K562 (cell line): ENCODE measurements around the gene DNAH1. TPM values are rescaled to one million over a fixed set of nuclear protein-coding genes. Genes with fewer than 3 reads are reported as not detected.

Experiments used
- ATAC-seq: fragments of 200-7000 bp; cut with Tn5 transposase; 3 replicates; pipeline ENCODE4 v1.9.1; 2020; ENCODE audit warnings: moderate library complexity
- BruUV-seq: library from RNA; stranded (reverse); fragments of 400-500 nt; replicated peaks from 2 replicates; lab custom pipeline; 2021; lab: Mats Ljungman, UMichigan
- CTCF ChIA-PET: fragments of 300-600 bp; formaldehyde crosslinking; extraction: SDS; loops from one replicate; lab custom pipeline; 2021; ENCODE audit warnings: low intra/inter-chr PET ratio; lab: Yijun Ruan, JAX
- POLR2A ChIA-PET: fragments of 300-600, 350-650 bp; sonication (Branson Sonifier 250); formaldehyde crosslinking; extraction: SDS; loops from one replicate; lab custom pipeline; 2021; ENCODE audit warnings: antibody characterized with exemption, inconsistent platforms; lab: Yijun Ruan, JAX
- DNase-seq, 4 experiments: peaks; one replicate each; pipeline versions ENCODE4 v3.0.0 to v3.0.0-alpha.2; 2011 to 2018; ENCODE audit warnings: low spot score in 3 of 4, mixed read lengths in 3 of 4; ENCODE audit errors: extremely low read depth in 1 of 4
- FAIRE-seq: peaks from 2 replicates; lab custom pipeline; 2011; peaks lifted over from hg19 to GRCh38; lab: Jason Lieb, UNC
- H2AFZ ChIP-seq: 2 replicates; pipeline ENCODE4 v1.6.0; 2011; ENCODE audit warnings: low read depth, low read length, control low read depth, inconsistent platforms
- H3K27ac ChIP-seq: fragments of 200-600 bp; 3 replicates; pipeline ENCODE4 v1.8.0; 2011; ENCODE audit warnings: low read depth, mild to moderate bottlenecking, control low read depth, inconsistent platforms, low read length, moderate library complexity, mixed read lengths; ENCODE audit errors: extremely low read depth
- H3K27me3 ChIP-seq, 2 experiments: fragments of 300-600 bp in 1 of 2; 2 replicates in 1 of 2; 3 replicates in 1 of 2; pipeline versions ENCODE4 v1.6.0 to v1.8.0; 2011; ENCODE audit warnings: inconsistent platforms in 2 of 2, low read length in 2 of 2, mild to moderate bottlenecking in 1 of 2, mixed read lengths in 1 of 2, moderate library complexity in 1 of 2; ENCODE audit not compliant: control insufficient read depth in 2 of 2, insufficient read depth in 2 of 2
- H3K36me3 ChIP-seq: fragments of 300-600 bp; 3 replicates; pipeline ENCODE4 v1.8.0; 2011; ENCODE audit warnings: mild to moderate bottlenecking, low read length, inconsistent platforms; ENCODE audit not compliant: control insufficient read depth, insufficient read depth
- H3K4me1 ChIP-seq, 2 experiments: fragments of 200-600 bp in 1 of 2; replicated peaks in 1 of 2; 2 replicates in 1 of 2; 3 replicates in 1 of 2; pipeline versions ENCODE4 v1.5.1 to v1.8.0; 2011; ENCODE audit warnings: inconsistent platforms in 2 of 2, low read length in 2 of 2, mild to moderate bottlenecking in 1 of 2, mixed read lengths in 1 of 2, moderate library complexity in 1 of 2; ENCODE audit not compliant: control insufficient read depth in 2 of 2, insufficient read depth in 2 of 2
- H3K4me2 ChIP-seq: 2 replicates; pipeline ENCODE4 v1.6.1; 2011; ENCODE audit warnings: low read length, control low read depth, inconsistent platforms, mixed read lengths; ENCODE audit not compliant: insufficient read depth
- H3K4me3 ChIP-seq: fragments of 200-600 bp; sonication (generic), shearing (Covaris generic); 2 replicates; pipeline ENCODE4 v1.5.1; 2016; ENCODE audit warnings: control low read depth, inconsistent platforms
- H3K79me2 ChIP-seq: fragments of 200-600 bp; 3 replicates; pipeline ENCODE4 v1.8.0; 2011; ENCODE audit warnings: low read length, inconsistent platforms; ENCODE audit not compliant: control insufficient read depth, insufficient read depth
- H3K9ac ChIP-seq, 2 experiments: 2 replicates each; pipeline versions ENCODE4 v1.6.0 to v1.6.1; 2011; ENCODE audit warnings: low read depth in 2 of 2, low read length in 2 of 2, control low read depth in 1 of 2, inconsistent platforms in 1 of 2, mild to moderate bottlenecking in 1 of 2, mixed read lengths in 1 of 2; ENCODE audit not compliant: insufficient read depth in 1 of 2
- H3K9me1 ChIP-seq: one replicate; pipeline ENCODE4 v1.6.0; 2011; ENCODE audit warnings: inconsistent platforms, mild to moderate bottlenecking, low read length, moderate library complexity; ENCODE audit not compliant: control insufficient read depth, insufficient read depth
- H3K9me3 ChIP-seq: replicated peaks from 2 replicates; pipeline ENCODE4 v1.5.1; 2011; ENCODE audit warnings: low read depth, low read length, inconsistent platforms; ENCODE audit not compliant: control insufficient read depth, insufficient read depth
- H4K20me1 ChIP-seq: replicated peaks from 2 replicates; pipeline ENCODE4 v1.6.1; 2011; ENCODE audit warnings: low read length, inconsistent platforms, mixed read lengths; ENCODE audit not compliant: control insufficient read depth, insufficient read depth
- ASH1L ChIP-seq: fragments of 450-650 bp; IDR thresholded peaks from 2 replicates; pipeline ENCODE4 v1.6.1; 2018; ENCODE audit warnings: borderline replicate concordance, mild to moderate bottlenecking, low read depth; ENCODE audit not compliant: partially characterized antibody
- ATF3 ChIP-seq, 2 experiments: fragments of 450-650 bp in 1 of 2; sonication (generic) in 1 of 2; formaldehyde crosslinking in 1 of 2; IDR thresholded peaks in 1 of 2; conservative IDR thresholded peaks in 1 of 2; 2 replicates each; pipeline versions ENCODE4 v1.6.1 to v1.8.1; 2016 to 2023; ENCODE audit warnings: mild to moderate bottlenecking in 2 of 2, moderate library complexity in 2 of 2, inconsistent platforms in 1 of 2, missing genetic modification reagents in 1 of 2
- BCOR ChIP-seq: fragments of 450-650 bp; IDR thresholded peaks from 2 replicates; pipeline ENCODE4 v1.6.1; 2016
- ELF4 ChIP-seq: fragments of 450-650 bp; formaldehyde crosslinking; IDR thresholded peaks from 2 replicates; pipeline ENCODE4 v1.4.0; 2022; ENCODE audit warnings: missing genetic modification characterization
- ERF ChIP-seq: fragments of 450-650 bp; formaldehyde crosslinking; IDR thresholded peaks from 2 replicates; pipeline ENCODE4 v1.4.0; 2020; ENCODE audit warnings: mild to moderate bottlenecking, mixed read lengths
- GABPB2 ChIP-seq: fragments of 250-450 bp; sonication (Bioruptor Pico); conservative IDR thresholded peaks from 2 replicates; pipeline ENCODE4 v1.5.1; 2021; ENCODE audit warnings: mild to moderate bottlenecking
- RB1 ChIP-seq: fragments of 450-650 bp; IDR thresholded peaks from 2 replicates; pipeline ENCODE4 v1.6.1; 2017; ENCODE audit warnings: low read depth, mild to moderate bottlenecking
- SAFB2 ChIP-seq: fragments of 200-400 bp; formaldehyde crosslinking; IDR thresholded peaks from 2 replicates; pipeline ENCODE4 v1.6.1; 2018; ENCODE audit warnings: borderline replicate concordance, low read length, low read depth, moderate library complexity; ENCODE audit not compliant: severe bottlenecking
- TBL1XR1 ChIP-seq, 2 experiments: IDR thresholded peaks; 2 replicates each; pipeline ENCODE4 v1.6.1; 2012; ENCODE audit warnings: improper control_type of control experiment in 2 of 2, low read length in 2 of 2, mild to moderate bottlenecking in 1 of 2
- ZBTB43 ChIP-seq: sonication (generic); formaldehyde crosslinking; IDR thresholded peaks from 2 replicates; pipeline ENCODE4 v1.8.0; 2023; ENCODE audit warnings: mild to moderate bottlenecking, missing genetic modification reagents
- ZNF143 ChIP-seq: sonication (generic); formaldehyde crosslinking; IDR thresholded peaks from 2 replicates; pipeline ENCODE4 v1.9.0; 2022; ENCODE audit warnings: mild to moderate bottlenecking, missing genetic modification reagents
- ZNF282 ChIP-seq: sonication (generic); formaldehyde crosslinking; IDR thresholded peaks from 2 replicates; pipeline ENCODE4 v1.8.1; 2023; ENCODE audit warnings: missing genetic modification reagents
- ZSCAN29 ChIP-seq: fragments of 450-650 bp; IDR thresholded peaks from 2 replicates; pipeline ENCODE4 v1.6.1; 2017
- whole genome bisulfite sequencing: fragments of 100-300 bp; shearing (Covaris generic); methylation state at CpG from one replicate; pipeline ENCODE4 v1.1.6; 2016; ENCODE audit warnings: low coverage, mixed read lengths; ENCODE audit not compliant: insufficient coverage; ENCODE audit errors: missing lambda C conversion rate; 5-methylcytosine and 5-hydroxymethylcytosine counted together
- in situ Hi-C: fragments of 300-500 bp; cut with MboI; formaldehyde crosslinking; loops from 4 replicates; pipeline ENCODE4 v1.15.0; 2018; ENCODE audit warnings: inconsistent platforms, mixed read lengths
- intact Hi-C: fragments of 100-400 bp; cut with micrococcal nuclease; formaldehyde crosslinking; loops from 2 replicates; pipeline ENCODE4 v1.14.2; 2022
- polyA plus RNA-seq, 8 experiments: library from polyadenylated mRNA; depleted of rRNA in 4 of 8; stranded (reverse) in 5 of 8; unstranded in 3 of 8; fragments of >200 nt; fragmentation: Nextera tagmentation in 2 of 8; fragmentation: Illumina TruSeq in 1 of 8; extraction: Ambion mirVana in 2 of 8; extraction: Trizol in 1 of 8; gene quantifications; 2 replicates each; pipeline versions ENCODE4 v1.2.1 to v1.2.3, GENCODE V29; 2011 to 2014; ENCODE audit warnings: inconsistent platforms in 1 of 8, missing spikeins in 1 of 8
- total RNA-seq, 7 experiments: library from RNA; depleted of rRNA in 6 of 7; stranded (reverse); fragments of >200 nt in 6 of 7; fragmentation: Illumina TruSeq in 2 of 7; extraction: Trizol in 2 of 7; gene quantifications; 2 replicates each; pipeline versions ENCODE4 v1.2.1 to v1.2.3, GENCODE V29; 2011 to 2021; ENCODE audit warnings: low replicate concordance in 1 of 7
- TF ChIP-seq, protein P1 (sequence below): fragments of 250-450 bp; sonication (Bioruptor Pico); IDR thresholded peaks from 2 replicates; pipeline ENCODE4 v1.5.0; 2021

DNAH1 gene
- total and polyA plus RNA-seq, 9 of the 15 experiments (the other 6 are each of a cell fraction or from before 2014, with no cell fraction given), result 0.04 to 0.84 (median 0.50) TPM

- H3K4me3 ChIP-seq, result no peak overlapping the region
- peaks cover 54% of the 10 kb centered on the region; the same call in 1 of the 3 replicates for H3K36me3 ChIP-seq
- no peak overlapping the region for H3K27ac ChIP-seq
- in situ Hi-C loops (no loop called here), intact Hi-C loops (no loop called here)
- WGBS, result 86% methylated on average over 1 of the region's 1 CpG
- H3K9me3 ChIP-seq, result no peaks in the 10 kb centered on the region
- TF ChIP-seq ZSCAN29, result no peak
- TF ChIP-seq ATF3 (IDR thresholded peaks at IDR 0.05), result no peak
- TF ChIP-seq ATF3 (CRISPR knock-in tag; conservative IDR thresholded peaks at IDR 0.05), result no peak
- no peak for TF ChIP-seq TBL1XR1 (IDR thresholded peaks at IDR 0.05; ENCODE audit: low read length in 2 of 2)
- TF ChIP-seq ASH1L, result no peak
- TF ChIP-seq RB1, result no peak
- no peak for TF ChIP-seq ERF (CRISPR knock-in tag)
- TF ChIP-seq SAFB2, result no peak
- TF ChIP-seq ZBTB43 (CRISPR knock-in tag), result no peak
- no peak for TF ChIP-seq GABPB2 (CRISPR knock-in tag)
- TF ChIP-seq, protein P1, sequence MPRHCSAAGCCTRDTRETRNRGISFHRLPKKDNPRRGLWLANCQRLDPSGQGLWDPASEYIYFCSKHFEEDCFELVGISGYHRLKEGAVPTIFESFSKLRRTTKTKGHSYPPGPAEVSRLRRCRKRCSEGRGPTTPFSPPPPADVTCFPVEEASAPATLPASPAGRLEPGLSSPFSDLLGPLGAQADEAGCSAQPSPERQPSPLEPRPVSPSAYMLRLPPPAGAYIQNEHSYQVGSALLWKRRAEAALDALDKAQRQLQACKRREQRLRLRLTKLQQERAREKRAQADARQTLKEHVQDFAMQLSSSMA (CRISPR knock-in tag), result no peak
- no peak for TF ChIP-seq ZNF143 (CRISPR knock-in tag)
- no peak for TF ChIP-seq ZNF282 (CRISPR knock-in tag)
- no peak for TF ChIP-seq BCOR
- TF ChIP-seq ELF4, result no peak
- no peak overlapping the region for H3K4me2 ChIP-seq
- peaks cover 3% of the 10 kb centered on the region for H3K9me1 ChIP-seq
- H3K9ac ChIP-seq, result peak overlapping the region in 1 of 2 experiments; percentile 48; a peak in 1 of 4 replicates
- ChIA-PET POLR2A (interaction anchor here (2.1 kb wide), 1 partner anchor 12 kb away, joined by 9 read pairs; no protein-coding TSS in a partner anchor), CTCF (no interaction called here)
- ATAC-seq (peak; percentile 6; the same call in 1 of the 3 replicates), FAIRE-seq (no peak), DNase-seq (no peak)
- BruUV-seq, result no TSS peak
- H3K4me1 ChIP-seq, result peaks cover 7 to 27% of the 10 kb centered on the region in 2 experiments; a peak in 4 of 5 replicates
- no peaks in the 10 kb centered on the region for H4K20me1 ChIP-seq
- no peaks in the 10 kb centered on the region for H3K27me3 ChIP-seq
- H3K79me2 ChIP-seq, result no peaks in the 10 kb centered on the region
- H2AFZ ChIP-seq, result no peak overlapping the region
These were observed 85.4 kb downstream of the DNAH1 start for GRCh38 chr3:52401551-52401950.
